GM12878 (cell line): Measurements from ENCODE around the gene OR7C2. TPM values are rescaled to one million over a fixed set of nuclear protein-coding genes. Genes with fewer than 3 reads are reported as not detected.

ENCODE experiments used
- ATAC-seq: fragments of 200-7000 bp; cut with Tn5 transposase; 3 replicates; pipeline ENCODE4 v1.9.1; 2020; ENCODE audit warnings: mild to moderate bottlenecking, moderate library complexity
- Bru-seq: library from RNA; stranded (reverse); fragments of 400-500 nt; gene quantifications from one replicate; lab custom pipeline; 2021; lab: Mats Ljungman, UMichigan
- BruChase-seq, 2 experiments: library from RNA; stranded (reverse); fragments of 400-500 nt; gene quantifications; one replicate each; lab custom pipeline; 2021; lab: Mats Ljungman, UMichigan
- BruUV-seq: library from RNA; stranded (reverse); fragments of 400-500 nt; replicated peaks from 2 replicates; lab custom pipeline; 2021; lab: Mats Ljungman, UMichigan
- CTCF ChIA-PET: fragments of 300-600 bp; sonication (Branson Sonifier 250); formaldehyde crosslinking; extraction: SDS; loops from one replicate; lab custom pipeline; 2021; ENCODE audit warnings: inconsistent platforms; lab: Yijun Ruan, JAX
- POLR2A ChIA-PET: fragments of 350-600 bp; formaldehyde crosslinking; extraction: SDS; loops from one replicate; lab custom pipeline; 2021; ENCODE audit warnings: inconsistent platforms; lab: Charles Lee
- RAD21 ChIA-PET: fragments of 300-600 bp; sonication (Branson Sonifier 250); formaldehyde crosslinking; loops from one replicate; lab custom pipeline; 2023; ENCODE audit warnings: antibody characterized with exemption; ENCODE audit not compliant: unreplicated experiment; lab: Charles Lee
- SMC1A ChIA-PET: fragments of 300-600 bp; sonication (Branson Sonifier 250); formaldehyde crosslinking; loops from one replicate; lab custom pipeline; 2023; ENCODE audit not compliant: unreplicated experiment, uncharacterized antibody; lab: Charles Lee
- DNase-seq: peaks from one replicate; pipeline ENCODE4 v3.0.0-alpha.2; 2011; ENCODE audit warnings: low read depth, low spot score
- FAIRE-seq: peaks from 3 replicates; lab custom pipeline; 2011; peaks lifted over from hg19 to GRCh38; lab: Jason Lieb, UNC
- H2AFZ ChIP-seq: 2 replicates; pipeline ENCODE4 v1.6.0; 2011; ENCODE audit warnings: low read depth, low read length, control low read depth; ENCODE audit not compliant: control insufficient read depth
- H3K27ac ChIP-seq: 2 replicates; pipeline ENCODE4 v1.5.1; 2011; ENCODE audit warnings: control low read depth; ENCODE audit not compliant: control insufficient read depth, insufficient read depth
- H3K27me3 ChIP-seq, 2 experiments: replicated peaks in 1 of 2; 2 replicates each; pipeline versions ENCODE4 v1.6.0 to v1.6.1; 2011; ENCODE audit warnings: low read length in 1 of 2; ENCODE audit not compliant: control insufficient read depth in 2 of 2, insufficient read depth in 2 of 2
- H3K36me3 ChIP-seq, 2 experiments: 2 replicates each; pipeline ENCODE4 v1.5.1; 2011; ENCODE audit warnings: low read length in 1 of 2; ENCODE audit not compliant: control insufficient read depth in 2 of 2, insufficient read depth in 2 of 2
- H3K4me1 ChIP-seq: 2 replicates; pipeline ENCODE4 v1.6.1; 2011; ENCODE audit warnings: mild to moderate bottlenecking, low read length, moderate library complexity, mixed read lengths; ENCODE audit not compliant: control insufficient read depth, insufficient read depth
- H3K4me2 ChIP-seq: 2 replicates; pipeline ENCODE4 v1.6.0; 2011; ENCODE audit warnings: control low read depth; ENCODE audit not compliant: control insufficient read depth, insufficient read depth
- H3K4me3 ChIP-seq: fragments of 200-600 bp; sonication (generic); 2 replicates; pipeline ENCODE4 v1.5.1; 2016
- H3K79me2 ChIP-seq: 2 replicates; pipeline ENCODE4 v1.6.0; 2011; ENCODE audit warnings: low read length; ENCODE audit not compliant: control insufficient read depth, insufficient read depth
- H3K9ac ChIP-seq: 2 replicates; pipeline ENCODE4 v1.8.0; 2011; ENCODE audit warnings: low read length, control low read depth, mixed read lengths; ENCODE audit not compliant: control insufficient read depth, insufficient read depth
- H3K9me3 ChIP-seq: replicated peaks from 3 replicates; pipeline ENCODE4 v1.5.1; 2011; ENCODE audit warnings: mild to moderate bottlenecking, low read length; ENCODE audit not compliant: control insufficient read depth, insufficient read depth
- H4K20me1 ChIP-seq: 2 replicates; pipeline ENCODE4 v1.6.0; 2011; ENCODE audit not compliant: control insufficient read depth, insufficient read depth
- ASH2L ChIP-seq: fragments of 300-600, 200-600 bp; sonication (generic); IDR thresholded peaks from 2 replicates; pipeline ENCODE4 v1.6.1; 2017; ENCODE audit warnings: low read depth, mild to moderate bottlenecking, borderline replicate concordance
- CEBPZ ChIP-seq: fragments of 150-350 bp; IDR thresholded peaks from 2 replicates; pipeline ENCODE4 v1.6.1; 2016; ENCODE audit warnings: low read depth, low read length
- FOS ChIP-seq: IDR thresholded peaks from 3 replicates; pipeline ENCODE4 v1.6.1; 2011; ENCODE audit warnings: borderline replicate concordance; ENCODE audit not compliant: insufficient read length; ENCODE audit errors: extremely low read depth
- JUNB ChIP-seq: IDR thresholded peaks from 2 replicates; pipeline ENCODE4 v1.6.1; 2016; ENCODE audit warnings: antibody characterized with exemption, mild to moderate bottlenecking
- PBX3 ChIP-seq: IDR thresholded peaks from 2 replicates; pipeline ENCODE4 v1.6.1; 2011; ENCODE audit warnings: mild to moderate bottlenecking, low read depth, low read length, moderate library complexity; ENCODE audit not compliant: insufficient replicate concordance
- POLR2AphosphoS2 ChIP-seq: IDR thresholded peaks from 2 replicates; pipeline ENCODE4 v1.6.1; 2011; ENCODE audit warnings: low read depth, mild to moderate bottlenecking, low read length, improper control_type of control experiment, moderate library complexity
- TARDBP ChIP-seq: IDR thresholded peaks from 2 replicates; pipeline ENCODE4 v1.6.1; 2016; ENCODE audit warnings: borderline replicate concordance
- USF2 ChIP-seq: IDR thresholded peaks from 2 replicates; pipeline ENCODE4 v1.6.1; 2011; ENCODE audit warnings: low read depth, low read length, improper control_type of control experiment, borderline replicate concordance
- ZNF217 ChIP-seq: fragments of 450-650 bp; IDR thresholded peaks from 2 replicates; pipeline ENCODE4 v1.6.1; 2017; ENCODE audit warnings: antibody characterized with exemption, mild to moderate bottlenecking
- ZNF622 ChIP-seq: fragments of 450-650 bp; IDR thresholded peaks from 2 replicates; pipeline ENCODE4 v1.6.1; 2017; ENCODE audit warnings: mild to moderate bottlenecking, inconsistent platforms
- WGBS: methylation state at CpG from one replicate; pipeline ENCODE4 v1.1.6; 2016; ENCODE audit warnings: low lambda C conversion rate; ENCODE audit not compliant: insufficient replicate concordance, insufficient coverage; ENCODE audit errors: missing lambda C conversion rate; 5-methylcytosine and 5-hydroxymethylcytosine counted together
- in situ Hi-C: fragments of 300-500 bp; cut with MboI; formaldehyde crosslinking; loops from 9 replicates; pipeline ENCODE4 v1.14.3; 2018; ENCODE audit warnings: mixed read lengths
- intact Hi-C: fragments of 100-400 bp; cut with micrococcal nuclease; formaldehyde crosslinking; loops from one replicate; pipeline ENCODE4 v1.14.2; 2022; ENCODE audit not compliant: unreplicated experiment
- long read RNA-seq, 2 experiments: library from polyadenylated mRNA; unstranded; transcript quantifications; one replicate each; pipeline ENCODE4 v2.0.0, GENCODE V29; 2019 to 2020
- polyA minus RNA-seq, 3 experiments: library from RNA; depleted of rRNA, polyadenylated mRNA; stranded (reverse); fragments of >200 nt; gene quantifications; 2 replicates each; pipeline ENCODE4 v1.2.3, GENCODE V29; 2011
- polyA plus RNA-seq, 11 experiments: library from polyadenylated mRNA; depleted of rRNA in 4 of 11; unstranded in 6 of 11; stranded (reverse) in 5 of 11; fragments of >200 nt; fragmentation: Nextera tagmentation in 4 of 11; fragmentation: Illumina TruSeq in 1 of 11; extraction: Ambion mirVana in 4 of 11; extraction: Trizol in 1 of 11; gene quantifications; 1 replicate in 1 of 11; 2 replicates in 10 of 11; pipeline versions ENCODE4 v1.2.1 to v1.2.3, GENCODE V29; 2011 to 2016; ENCODE audit warnings: inconsistent platforms in 2 of 11, missing spikeins in 2 of 11, low read depth in 1 of 11
- total RNA-seq, 4 experiments: library from RNA; depleted of rRNA in 3 of 4; stranded (reverse); fragments of >200 nt in 3 of 4; fragmentation: Illumina TruSeq in 1 of 4; extraction: Trizol in 1 of 4; gene quantifications; 2 replicates each; pipeline versions ENCODE4 v1.2.1 to v1.2.3, GENCODE V29; 2013 to 2021
- TF ChIP-seq, protein P1 (sequence below): IDR thresholded peaks from 2 replicates; pipeline ENCODE4 v1.6.1; 2012; ENCODE audit warnings: low read depth, low read length, improper control_type of control experiment
- TF ChIP-seq, protein P2 (sequence below): fragments of 450-650 bp; IDR thresholded peaks from 2 replicates; pipeline ENCODE4 v1.6.1; 2018; ENCODE audit warnings: borderline replicate concordance, mild to moderate bottlenecking; ENCODE audit not compliant: partially characterized antibody

The OR7C2 gene
- total RNA-seq (2013; cell fraction: nucleolus; rRNA removed) = not detected in 2 replicates
- total RNA-seq (2014; rRNA removed) (not detected in 2 replicates), total RNA-seq (2014; rRNA removed; fragmentation: Illumina TruSeq; extraction: Trizol) (not detected in 2 replicates), total RNA-seq (2021) (not detected in 2 replicates), polyA plus RNA-seq (2011; rRNA removed) (not detected in 2 replicates), polyA plus RNA-seq (2014; fragmentation: Illumina TruSeq; extraction: Trizol) (not detected in 2 replicates), polyA plus RNA-seq (2014; fragmentation: Nextera tagmentation; extraction: Ambion mirVana) (not detected), polyA plus RNA-seq (2014; rRNA removed) (not detected in 2 replicates), polyA plus RNA-seq (2016; fragmentation: Nextera tagmentation; extraction: Ambion mirVana) (not detected), polyA minus RNA-seq (2011; rRNA and poly(A)+ RNA removed) (not detected in 2 replicates), Bru-seq, nascent RNA (not detected), BruChase-seq, experiment 1, labeled RNA remaining after a 6-hour chase (not detected), BruChase-seq, experiment 2, labeled RNA remaining after a 2-hour chase (not detected)
- polyA plus RNA-seq (2011; ENCODE audit: low read depth) = not detected
- polyA plus RNA-seq (2011; cell fraction: cytosol; rRNA removed) = not detected in 2 replicates
- not detected in 2 replicates for polyA plus RNA-seq (2011; cell fraction: nucleus; rRNA removed)
- polyA plus RNA-seq (2012) = not detected in 2 replicates
- not detected in 2 replicates for polyA minus RNA-seq (2011; cell fraction: cytosol; rRNA and poly(A)+ RNA removed)
- not detected in 2 replicates for polyA minus RNA-seq (2011; cell fraction: nucleus; rRNA and poly(A)+ RNA removed)
- long read RNA-seq, experiment 1 = 0 reads
- long read RNA-seq, experiment 2 = 0 reads

- H3K4me3 ChIP-seq = no peak within 1 kb of the TSS
- H2AFZ ChIP-seq = no peak within 1 kb of the TSS
- TF ChIP-seq FOS = no peak
- no peak for TF ChIP-seq TARDBP
- no peak for TF ChIP-seq POLR2AphosphoS2
- no peak for TF ChIP-seq PBX3
- no peak for TF ChIP-seq ZNF217
- TF ChIP-seq, protein P1, sequence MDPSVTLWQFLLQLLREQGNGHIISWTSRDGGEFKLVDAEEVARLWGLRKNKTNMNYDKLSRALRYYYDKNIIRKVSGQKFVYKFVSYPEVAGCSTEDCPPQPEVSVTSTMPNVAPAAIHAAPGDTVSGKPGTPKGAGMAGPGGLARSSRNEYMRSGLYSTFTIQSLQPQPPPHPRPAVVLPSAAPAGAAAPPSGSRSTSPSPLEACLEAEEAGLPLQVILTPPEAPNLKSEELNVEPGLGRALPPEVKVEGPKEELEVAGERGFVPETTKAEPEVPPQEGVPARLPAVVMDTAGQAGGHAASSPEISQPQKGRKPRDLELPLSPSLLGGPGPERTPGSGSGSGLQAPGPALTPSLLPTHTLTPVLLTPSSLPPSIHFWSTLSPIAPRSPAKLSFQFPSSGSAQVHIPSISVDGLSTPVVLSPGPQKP = no peak
- no peak for TF ChIP-seq ASH2L
- no peak for TF ChIP-seq JUNB
- TF ChIP-seq, protein P2, sequence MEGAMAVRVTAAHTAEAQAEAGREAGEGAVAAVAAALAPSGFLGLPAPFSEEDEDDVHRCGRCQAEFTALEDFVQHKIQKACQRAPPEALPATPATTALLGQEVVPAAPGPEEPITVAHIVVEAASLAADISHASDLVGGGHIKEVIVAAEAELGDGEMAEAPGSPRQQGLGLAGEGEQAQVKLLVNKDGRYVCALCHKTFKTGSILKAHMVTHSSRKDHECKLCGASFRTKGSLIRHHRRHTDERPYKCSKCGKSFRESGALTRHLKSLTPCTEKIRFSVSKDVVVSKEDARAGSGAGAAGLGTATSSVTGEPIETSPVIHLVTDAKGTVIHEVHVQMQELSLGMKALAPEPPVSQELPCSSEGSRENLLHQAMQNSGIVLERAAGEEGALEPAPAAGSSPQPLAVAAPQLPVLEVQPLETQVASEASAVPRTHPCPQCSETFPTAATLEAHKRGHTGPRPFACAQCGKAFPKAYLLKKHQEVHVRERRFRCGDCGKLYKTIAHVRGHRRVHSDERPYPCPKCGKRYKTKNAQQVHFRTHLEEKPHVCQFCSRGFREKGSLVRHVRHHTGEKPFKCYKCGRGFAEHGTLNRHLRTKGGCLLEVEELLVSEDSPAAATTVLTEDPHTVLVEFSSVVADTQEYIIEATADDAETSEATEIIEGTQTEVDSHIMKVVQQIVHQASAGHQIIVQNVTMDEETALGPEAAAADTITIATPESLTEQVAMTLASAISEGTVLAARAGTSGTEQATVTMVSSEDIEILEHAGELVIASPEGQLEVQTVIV = no peak
- no peak for TF ChIP-seq ZNF622
- no peak for TF ChIP-seq USF2
- TF ChIP-seq CEBPZ = no peak
These were observed at the start of gene OR7C2 for GRCh38 chr19:14941189-14941588. Gene OR7C2, plus strand, starts transcription at chr19:14941489. Its CDS starts 0 bp downstream, at chr19:14941489.

More at GRCh38 chr19:14941189-14941588, at the start of gene OR7C2:
- Histone ChIP-seq H4K20me1 (no peaks in the 10 kb centered on the region), H3K9me3 (no peaks in the 10 kb centered on the region), H3K4me1 (no peaks in the 10 kb centered on the region), H3K27me3 (no peaks in the 10 kb centered on the region), H3K4me2 (no peak within 1 kb of the TSS), H3K79me2 (no peaks in the 10 kb centered on the region), H3K9ac (no peak within 1 kb of the TSS), H3K36me3 (no peaks in the 10 kb centered on the region), H3K27ac (no peak within 1 kb of the TSS)
- ChIA-PET SMC1A (interaction anchor here (0.5 kb wide), 1 partner anchor 21 kb away, joined by 3 read pairs; no protein-coding TSS in a partner anchor), RAD21 (no interaction called here), POLR2A (no interaction called here), CTCF (no interaction called here)
- DNase-seq (no peak), ATAC-seq (no peak), FAIRE-seq (no peak)
- 50% methylated on average over 6 of the region's 6 CpGs for WGBS
- in situ Hi-C loops = no loop called here
- no TSS peak for BruUV-seq
- intact Hi-C loops = no loop called here
